ENCODE results near the gene KRTAP2-4.
"Not testable (repeated sequence)": the region's sequence is repeated elsewhere in the genome, so short reads cannot be mapped to it uniquely, and the experiment has no call there.

KRTAP2-4 gene, protein sequence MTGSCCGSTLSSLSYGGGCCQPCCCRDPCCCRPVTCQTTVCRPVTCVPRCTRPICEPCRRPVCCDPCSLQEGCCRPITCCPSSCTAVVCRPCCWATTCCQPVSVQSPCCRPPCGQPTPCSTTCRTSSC

DNA sequence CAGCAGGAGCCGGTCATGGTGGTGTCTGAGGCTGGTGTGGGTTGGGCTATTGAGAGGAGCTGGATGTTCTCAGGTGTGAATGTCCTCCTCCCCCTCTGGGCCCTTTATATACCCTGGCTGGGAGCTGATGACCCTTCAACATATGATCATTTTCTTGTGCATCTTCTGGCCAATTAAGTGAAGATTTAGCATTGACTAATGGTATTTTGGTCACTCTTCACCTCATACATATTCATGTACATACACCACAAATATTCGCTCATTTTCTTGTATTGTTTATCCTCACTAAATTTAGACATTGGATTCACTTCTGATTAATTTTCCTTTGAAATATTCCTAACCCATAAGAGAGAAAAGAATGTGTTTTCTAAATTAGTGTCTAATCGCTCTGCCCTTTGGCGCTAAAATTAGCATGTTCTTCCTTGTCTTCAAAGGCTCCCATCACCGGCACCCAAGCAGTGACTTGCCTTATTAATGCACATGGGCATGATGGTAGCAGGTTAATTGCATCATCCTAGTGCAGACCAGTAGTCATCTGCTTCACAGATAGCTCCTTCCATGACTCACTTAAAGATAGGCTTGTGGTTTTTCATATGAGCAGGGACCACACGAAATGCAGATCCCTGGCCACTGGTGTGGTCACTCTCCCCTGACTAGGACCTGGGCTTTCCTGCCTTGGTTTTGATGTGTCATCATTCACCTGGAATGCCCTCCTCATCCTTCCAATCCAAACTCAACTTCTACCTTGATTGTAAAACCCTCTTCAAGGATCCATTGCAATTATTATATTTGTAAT lies at the start of gene KRTAP2-4:
Gene KRTAP2-4, minus strand, starts transcription at position 51 of the 796 bp plus-strand sequence. Its CDS starts 34 bp downstream, at position 17.
- no peak for DNase-seq

DNA sequence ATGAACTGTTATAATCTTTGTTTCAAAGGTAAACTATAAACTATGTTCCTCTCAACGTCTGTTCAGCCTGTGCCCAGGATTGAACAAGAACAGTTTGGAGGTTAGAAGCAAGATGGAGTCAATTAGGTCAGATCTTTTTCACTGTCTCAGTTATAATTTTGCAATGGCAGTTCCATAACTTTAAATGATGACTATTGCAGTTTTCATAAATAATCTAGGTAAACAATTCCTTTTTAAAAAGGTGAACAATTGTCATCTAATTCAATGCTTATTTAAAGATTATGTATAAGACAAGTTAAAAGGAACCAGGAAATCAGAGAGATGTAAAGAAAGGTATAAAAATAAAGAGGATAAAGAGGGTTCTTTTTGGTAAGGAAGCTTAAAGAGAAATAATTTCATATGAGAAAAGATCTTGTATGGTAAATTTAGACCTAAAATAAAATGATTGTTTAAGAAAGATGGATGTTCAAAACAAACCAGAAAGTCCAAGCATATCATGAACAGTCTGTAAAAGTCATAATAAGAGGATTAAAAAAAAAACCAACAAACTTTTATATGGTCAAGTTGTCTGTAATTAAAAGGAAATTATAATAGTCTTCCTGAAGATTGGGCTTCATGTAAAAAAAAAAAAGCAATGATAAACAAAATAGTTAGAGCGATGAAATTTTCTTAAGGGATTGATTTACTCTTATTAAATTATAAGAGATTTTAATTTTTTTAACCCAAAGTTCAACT lies 45.6 kb upstream of the KRTAP2-4 start:
- no peak for DNase-seq

DNA sequence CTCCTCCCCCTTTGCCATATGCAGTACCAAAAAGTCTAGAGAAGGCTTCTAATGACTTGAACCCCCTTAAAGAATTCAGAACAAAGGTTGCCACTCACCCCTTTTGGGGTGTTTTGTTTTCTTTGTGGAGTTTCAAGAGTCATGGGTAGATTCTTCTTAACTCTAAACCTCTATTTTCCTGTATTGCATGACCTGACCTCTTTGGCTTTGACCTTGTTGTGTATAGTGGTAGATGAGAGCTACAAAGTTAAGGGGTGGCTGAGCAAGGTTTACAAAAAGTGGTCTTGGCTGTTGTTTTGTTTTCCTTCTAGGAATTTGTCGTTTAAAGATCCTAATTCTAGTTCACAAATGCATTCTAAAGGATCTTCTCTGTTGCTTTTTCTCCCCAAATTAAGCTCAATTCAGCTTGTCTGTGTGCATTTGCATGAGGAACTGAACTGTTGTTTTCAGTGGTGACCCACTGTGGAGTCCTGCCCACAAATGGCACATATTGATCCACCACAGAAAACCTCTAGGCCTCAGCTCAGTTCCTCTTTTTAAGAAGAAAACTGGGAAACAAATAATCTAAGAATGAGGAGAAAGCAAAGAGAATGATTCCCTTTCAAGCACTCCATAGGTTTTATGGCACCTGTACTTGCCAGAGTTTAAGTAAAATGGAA lies 43.2 kb upstream of the KRTAP2-4 start:
- DNase-seq: not testable (repeated sequence)

DNA sequence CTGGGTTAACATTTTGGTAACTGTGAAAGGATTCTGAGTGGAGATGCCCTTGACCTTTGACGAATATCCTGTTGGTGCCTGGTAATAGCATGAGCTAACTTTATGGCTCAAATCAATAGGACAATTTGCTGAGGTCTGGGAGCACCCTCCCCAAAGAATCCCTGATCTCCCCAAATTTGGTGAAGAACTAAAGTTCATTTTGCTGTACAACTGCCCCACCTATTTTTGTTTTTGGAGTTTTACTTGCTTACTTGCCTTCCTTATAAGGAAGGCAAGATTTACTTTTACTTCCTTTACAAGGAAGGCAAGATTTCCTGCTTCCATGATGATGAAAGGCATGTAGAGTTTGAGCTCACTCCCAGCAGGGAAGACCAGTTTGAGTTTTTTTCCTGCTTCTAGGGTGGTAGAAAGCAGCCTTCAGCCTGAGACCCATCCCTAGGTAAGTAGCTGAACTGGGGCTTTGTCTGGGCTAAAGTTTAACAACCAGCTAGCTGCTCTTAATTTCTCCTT lies 42.3 kb upstream of the KRTAP2-4 start:
- no peak for DNase-seq

DNA sequence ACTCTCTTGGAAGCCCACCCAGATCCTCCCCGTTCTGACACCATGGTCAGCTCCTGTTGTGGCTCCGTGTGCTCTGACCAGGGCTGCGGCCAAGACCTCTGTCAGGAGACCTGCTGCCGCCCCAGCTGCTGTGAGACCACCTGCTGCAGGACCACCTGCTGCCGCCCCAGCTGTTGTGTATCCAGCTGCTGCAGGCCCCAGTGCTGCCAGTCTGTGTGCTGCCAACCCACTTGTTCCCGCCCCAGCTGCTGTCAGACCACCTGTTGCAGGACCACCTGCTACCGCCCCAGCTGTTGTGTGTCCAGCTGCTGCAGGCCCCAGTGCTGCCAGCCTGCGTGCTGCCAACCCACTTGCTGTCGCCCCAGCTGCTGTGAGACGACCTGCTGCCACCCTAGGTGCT lies 39.7 kb upstream of the KRTAP2-4 start, which contains the start of gene KRTAP4-9:
Gene KRTAP4-9, plus strand, starts transcription at position 43 of the 400 bp plus-strand sequence. Its CDS starts 0 bp downstream, at position 43.
- DNase-seq: not testable (repeated sequence)

DNA sequence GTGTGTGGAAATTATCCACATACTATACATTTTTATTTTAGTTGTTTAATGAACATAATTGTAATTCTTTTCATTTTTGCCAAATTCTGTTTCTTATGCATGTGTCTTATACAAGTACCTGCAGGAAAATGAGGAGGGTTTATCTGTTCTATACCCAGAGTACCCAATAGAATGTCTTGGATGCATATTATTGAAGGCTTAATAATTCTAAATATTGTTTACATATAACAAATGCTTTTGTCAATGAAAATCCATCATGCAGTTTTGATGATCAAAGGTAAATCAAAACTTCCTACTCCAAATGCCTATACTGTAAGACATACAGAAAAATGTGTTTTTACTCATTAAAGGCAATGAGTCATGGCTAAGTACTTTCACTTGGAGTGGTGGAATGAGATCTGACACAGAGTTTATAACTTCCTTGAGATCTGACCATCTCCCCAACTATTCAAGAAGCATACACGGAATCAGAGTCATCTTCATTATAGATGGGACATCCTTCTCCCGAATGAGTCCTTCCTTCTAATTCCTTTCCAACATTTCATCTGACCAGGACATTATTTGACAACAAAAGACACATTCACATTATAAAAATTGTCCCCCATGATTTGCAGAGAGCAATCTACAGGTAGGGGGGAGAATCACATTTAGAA lies 38.8 kb upstream of the KRTAP2-4 start:
- DNase-seq: not testable (repeated sequence)

DNA sequence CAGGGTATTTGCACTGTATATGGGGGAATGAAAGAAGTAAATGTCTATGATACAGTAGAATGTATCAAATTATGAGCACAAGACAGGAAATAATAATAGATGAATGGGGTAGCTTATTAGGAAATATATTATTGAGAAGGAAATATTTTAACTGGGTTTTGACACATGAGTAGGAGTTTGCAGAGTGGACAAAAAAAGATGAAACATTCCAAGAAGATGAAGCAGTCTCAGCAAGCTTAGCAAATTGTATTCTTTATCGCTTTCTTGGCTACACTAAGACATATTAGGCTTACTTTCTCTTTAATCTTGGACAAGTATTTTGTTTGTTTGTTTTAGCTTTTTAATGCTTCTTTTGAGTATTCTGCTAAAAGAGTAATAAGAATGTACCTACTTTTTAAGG lies 38.2 kb upstream of the KRTAP2-4 start:
- DNase-seq: no peak

DNA sequence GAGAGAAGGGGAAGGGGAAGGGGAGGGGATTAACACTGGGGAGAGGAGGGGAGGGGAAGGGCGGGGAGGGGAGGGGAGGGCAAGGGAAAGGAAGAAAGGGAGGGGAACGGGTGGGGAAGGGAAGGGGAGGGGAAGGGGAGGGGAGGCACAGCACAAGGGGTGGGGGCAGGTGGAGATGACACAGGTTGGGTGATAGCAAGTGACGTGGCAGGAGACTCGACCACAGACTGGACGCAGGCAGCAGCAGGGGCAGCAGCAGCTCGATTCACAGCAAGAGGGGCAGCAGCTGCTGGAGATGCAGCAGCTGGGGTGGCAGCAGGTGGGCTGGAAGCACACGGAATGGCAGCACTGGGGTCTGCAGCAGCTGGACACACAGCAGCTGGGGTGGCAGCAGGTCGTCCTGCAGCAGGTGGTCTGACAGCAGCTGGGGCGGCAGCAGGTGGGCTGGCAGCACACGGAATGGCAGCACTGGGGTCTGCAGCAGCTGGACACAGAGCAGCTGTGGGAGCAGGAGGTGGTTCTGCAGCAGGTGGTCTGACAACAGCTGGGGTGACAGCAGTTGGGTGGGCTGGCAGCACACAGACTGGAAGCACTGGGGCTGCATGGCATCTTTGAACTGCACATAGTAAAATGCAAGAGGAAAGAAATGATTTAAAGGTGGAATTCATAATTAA lies 36.0 kb upstream of the KRTAP2-4 start, which contains the start of gene KRTAP4-16:
Gene KRTAP4-16, minus strand, starts transcription at position 624 of the 674 bp plus-strand sequence. Its CDS starts 0 bp downstream, at position 624.
- DNase-seq: no peak

DNA sequence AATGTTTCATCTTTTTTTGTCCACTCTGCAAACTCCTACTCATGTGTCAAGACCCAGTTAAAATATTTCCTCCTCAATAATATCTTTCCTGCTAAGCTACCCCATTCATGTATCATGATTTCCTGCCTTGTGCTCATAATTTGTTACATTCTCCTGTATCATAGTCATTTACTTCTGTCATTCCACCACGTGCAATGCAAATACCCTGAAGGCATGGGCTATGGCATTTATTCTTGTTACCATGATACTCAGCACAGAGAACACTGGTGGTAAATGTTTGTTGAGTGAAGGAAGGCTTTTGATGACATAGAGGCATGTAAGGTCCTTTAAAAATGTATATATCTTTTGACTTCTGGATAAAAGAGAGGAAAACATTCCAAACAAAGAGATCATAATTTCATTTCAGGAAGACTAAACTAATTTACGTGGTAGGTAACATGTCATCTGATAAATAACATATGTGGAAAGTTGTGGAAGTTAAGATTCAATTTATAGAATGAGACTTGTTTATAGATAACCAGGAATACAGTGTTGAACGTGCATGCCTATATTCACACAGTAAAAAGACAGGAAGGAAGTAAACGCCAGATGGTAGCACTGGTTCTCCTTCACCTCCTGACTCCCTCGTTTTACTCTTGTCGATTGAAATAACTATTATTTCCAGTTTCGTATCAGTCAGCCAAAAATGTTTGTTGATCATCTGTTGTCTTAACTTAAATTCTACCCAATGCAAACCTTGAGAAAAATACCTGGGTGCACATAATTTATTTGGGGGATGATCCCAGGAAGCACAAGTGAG lies 34.2 kb upstream of the KRTAP2-4 start:
- not testable (repeated sequence) for DNase-seq

DNA sequence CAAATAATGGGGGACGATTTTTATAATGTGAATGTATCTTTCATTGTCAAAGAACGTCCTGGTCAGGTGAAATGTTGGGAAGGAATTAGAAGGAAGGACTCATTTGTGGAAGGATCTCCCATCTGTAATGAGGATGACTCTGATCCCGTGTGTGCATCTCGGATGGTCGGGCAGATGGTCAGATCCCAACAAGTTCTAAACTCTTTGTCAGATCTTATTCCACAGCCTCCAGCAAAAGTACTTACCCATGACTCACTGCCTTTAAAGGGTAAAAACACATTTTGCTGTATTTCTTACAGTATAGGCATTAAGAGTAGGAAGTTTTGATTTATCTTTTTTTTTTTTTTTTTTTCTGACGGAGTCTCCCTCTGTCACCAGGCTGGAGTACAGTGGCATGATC lies 32.8 kb upstream of the KRTAP2-4 start:
- no peak for DNase-seq

DNA sequence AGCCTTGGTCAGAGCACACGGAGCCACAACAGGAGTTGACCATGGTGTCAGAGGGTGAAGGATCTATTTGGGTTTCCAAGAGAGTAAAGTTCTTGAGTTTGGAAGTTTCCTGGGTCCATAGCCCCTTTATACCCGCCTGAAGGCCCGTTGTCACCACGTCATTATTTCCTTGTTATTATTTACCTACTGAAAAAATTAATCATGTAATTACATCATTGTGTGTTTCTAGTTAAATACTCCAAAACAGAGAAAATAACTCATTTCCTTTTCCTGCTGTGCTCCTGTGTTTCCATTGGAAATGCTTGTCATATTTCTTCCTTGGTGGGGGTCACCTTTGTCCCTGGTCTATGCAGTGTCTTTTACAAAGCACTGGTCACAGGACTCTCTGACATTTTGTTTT lies 32.4 kb upstream of the KRTAP2-4 start, which contains the start of gene KRTAP4-8:
Gene KRTAP4-8, minus strand, starts transcription at position 101 of the 400 bp plus-strand sequence. Its CDS starts 58 bp downstream, at position 43.
- no peak for DNase-seq

DNA sequence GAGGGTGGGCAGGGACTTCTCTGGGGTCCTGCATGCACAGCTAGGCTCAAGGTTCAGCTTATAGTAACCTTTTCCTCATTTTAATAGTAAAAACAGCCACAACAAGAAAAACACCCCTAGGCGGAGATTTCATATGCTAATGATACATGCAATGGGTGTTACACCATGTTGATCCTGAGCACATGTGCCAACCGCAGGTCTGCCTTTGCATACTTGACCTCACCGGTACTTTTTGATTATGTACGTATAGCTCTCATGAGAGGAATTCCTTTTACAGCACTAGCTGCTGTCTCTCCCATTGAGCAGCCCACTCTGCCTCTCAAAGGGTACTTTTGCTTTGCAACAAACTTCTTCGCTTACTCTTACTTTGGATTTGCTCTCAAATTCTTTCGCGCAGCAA lies 30.4 kb upstream of the KRTAP2-4 start:
- no peak for DNase-seq

DNA sequence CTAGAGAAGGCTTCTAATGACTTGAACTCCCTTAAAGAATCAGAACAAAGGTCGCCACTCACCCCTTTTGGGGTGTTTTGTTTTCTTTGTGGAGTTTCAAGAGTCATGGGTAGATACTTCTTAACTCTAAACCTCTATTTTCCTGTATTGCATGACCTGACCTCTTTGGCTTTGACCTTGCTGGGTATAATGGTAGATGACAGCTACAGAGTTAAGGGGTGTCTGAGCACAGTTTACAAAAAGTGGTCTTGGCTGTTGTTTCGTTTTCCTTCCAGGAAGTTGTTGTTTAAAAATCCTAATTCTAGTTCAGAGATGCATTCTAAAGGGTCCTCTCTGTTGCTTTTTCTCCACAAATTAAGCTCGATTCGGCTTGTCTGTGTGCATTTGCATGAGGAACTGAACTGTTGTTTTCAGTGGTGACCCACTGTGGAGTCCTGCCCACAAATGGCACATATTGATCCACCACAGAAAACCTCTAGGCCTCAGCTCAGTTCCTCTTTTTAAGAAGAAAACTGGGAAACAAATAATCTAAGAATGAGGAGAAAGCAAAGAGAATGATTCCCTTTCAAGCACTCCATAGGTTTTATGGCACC lies 23.2 kb upstream of the KRTAP2-4 start:
- DNase-seq: not testable (repeated sequence)

DNA sequence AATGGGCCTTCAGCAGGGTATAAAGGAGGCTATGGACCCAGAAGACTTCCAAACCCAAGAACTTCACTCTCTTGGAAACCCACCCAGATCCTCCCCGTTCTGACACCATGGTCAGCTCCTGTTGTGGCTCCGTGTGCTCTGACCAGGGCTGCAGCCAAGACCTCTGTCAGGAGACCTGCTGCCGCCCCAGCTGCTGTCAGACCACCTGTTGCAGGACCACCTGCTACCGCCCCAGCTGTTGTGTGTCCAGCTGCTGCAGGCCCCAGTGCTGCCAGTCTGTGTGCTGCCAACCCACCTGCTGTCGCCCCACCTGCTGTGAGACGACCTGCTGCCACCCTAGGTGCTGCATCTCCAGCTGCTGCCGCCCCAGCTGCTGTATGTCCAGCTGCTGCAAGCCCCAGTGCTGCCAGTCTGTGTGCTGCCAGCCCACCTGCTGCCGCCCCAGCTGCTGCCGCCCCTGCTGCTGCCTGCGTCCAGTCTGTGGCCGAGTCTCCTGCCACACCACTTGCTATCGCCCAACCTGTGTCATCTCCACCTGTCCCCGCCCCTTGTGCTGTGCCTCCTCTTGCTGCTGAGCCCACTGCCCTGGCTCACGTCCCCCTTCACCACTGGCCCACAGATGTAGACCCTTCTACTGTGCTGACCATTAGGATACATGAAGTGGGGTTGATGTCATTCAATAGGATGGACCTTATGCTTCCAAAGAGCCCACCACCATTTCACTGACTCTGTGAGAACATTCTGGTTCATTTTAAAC lies 18.6 kb upstream of the KRTAP2-4 start, which contains the start of gene KRTAP4-7:
Gene KRTAP4-7, plus strand, starts transcription at position 51 of the 757 bp plus-strand sequence. Its CDS starts 57 bp downstream, at position 108.
- DNase-seq: not testable (repeated sequence)

DNA sequence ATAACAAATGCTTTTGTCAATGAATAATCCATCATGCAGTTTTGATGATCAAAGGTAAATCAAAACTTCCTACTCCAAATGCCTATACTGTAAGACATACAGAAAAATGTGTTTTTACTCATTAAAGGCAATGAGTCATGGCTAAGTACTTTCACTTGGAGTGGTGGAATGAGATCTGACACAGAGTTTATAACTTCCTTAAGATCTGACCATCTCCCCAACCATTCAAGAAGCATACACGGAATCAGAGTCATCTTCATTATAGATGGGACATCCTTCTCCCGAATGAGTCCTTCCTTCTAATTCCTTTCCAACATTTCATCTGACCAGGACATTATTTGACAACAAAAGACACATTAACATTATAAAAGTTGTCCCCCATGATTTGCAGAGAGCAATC lies 17.7 kb upstream of the KRTAP2-4 start:
- not testable (repeated sequence) for DNase-seq

DNA sequence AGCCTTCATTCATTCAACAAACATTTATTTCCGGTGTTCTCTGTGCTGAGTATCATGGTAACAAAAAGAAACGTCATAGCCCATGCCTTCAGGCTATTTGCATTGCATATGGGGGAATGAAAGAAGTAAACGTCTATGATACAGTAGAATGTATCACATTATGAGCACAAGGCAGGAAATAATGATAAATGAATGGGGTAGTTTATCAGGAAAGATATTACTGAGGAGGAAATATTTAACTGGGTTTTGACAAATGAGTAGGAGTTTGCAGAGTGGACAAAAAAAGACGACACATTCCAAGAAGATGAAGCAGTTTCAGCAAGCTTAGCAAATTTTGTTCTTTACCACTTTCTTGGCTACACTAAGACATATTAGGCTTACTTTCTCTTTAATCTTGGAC lies 16.9 kb upstream of the KRTAP2-4 start:
- DNase-seq: no peak

DNA sequence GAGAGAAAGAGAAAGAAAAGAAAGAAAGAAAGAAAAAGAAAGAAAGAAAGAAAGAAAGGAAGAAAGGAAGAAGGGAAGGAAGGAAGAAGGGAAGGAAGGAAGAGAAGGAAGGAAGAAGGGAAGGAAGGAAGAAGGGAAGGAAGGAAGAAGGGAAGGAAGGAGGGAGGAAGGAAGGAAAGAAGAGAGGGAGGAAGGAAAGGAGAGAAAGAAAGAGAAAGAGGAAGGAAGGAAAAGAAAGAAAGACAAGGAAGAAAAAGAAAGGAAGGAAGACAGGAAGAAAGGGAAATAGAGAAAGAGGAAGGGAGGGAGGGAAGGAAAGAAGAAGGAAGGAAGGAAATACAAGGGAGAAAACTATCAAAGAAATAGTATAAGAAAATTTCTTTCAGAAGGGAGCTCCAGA lies 11.1 kb upstream of the KRTAP2-4 start:
- DNase-seq: no peak

DNA sequence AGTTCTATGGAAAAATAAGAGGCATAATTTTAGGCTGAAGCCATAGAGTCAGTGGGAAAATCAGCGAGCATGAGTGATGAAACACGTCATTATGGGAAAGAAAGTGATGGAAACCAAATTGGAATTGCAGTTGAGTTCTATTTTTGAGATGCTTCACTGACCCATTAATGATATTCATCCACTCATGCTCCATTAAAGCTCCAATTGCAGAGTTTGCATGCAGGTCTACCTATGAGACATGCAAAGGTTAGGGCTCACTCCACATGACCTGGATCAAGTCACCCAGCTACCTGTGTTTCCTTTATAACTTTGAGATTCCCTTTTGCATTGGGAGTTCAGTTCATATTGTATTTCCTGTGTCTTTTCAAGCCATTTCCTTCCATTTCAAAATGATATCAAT lies 8.0 kb upstream of the KRTAP2-4 start:
- no peak for DNase-seq

All from stimulated activated CD8-positive, alpha-beta memory T cell treated with anti-CD3 and anti-CD28 coated beads, Interleukin-4, amount 100 ng/mL, for 48 hours (primary cell).